SHP77 (cell line): ENCODE results near the gene SLC35C1.
A peak's percentile ranks its signal among the peaks of the same experiment; 100 is the strongest.
"Not testable (repeated sequence)": the region's sequence is repeated elsewhere in the genome, so short reads cannot be mapped to it uniquely, and the experiment has no call there.

Source experiments
- DNase-seq, 2 experiments: peaks; one replicate each; lab custom pipeline; 2025; lab: John Stamatoyannopoulos, UW

SLC35C1 gene

DNA sequence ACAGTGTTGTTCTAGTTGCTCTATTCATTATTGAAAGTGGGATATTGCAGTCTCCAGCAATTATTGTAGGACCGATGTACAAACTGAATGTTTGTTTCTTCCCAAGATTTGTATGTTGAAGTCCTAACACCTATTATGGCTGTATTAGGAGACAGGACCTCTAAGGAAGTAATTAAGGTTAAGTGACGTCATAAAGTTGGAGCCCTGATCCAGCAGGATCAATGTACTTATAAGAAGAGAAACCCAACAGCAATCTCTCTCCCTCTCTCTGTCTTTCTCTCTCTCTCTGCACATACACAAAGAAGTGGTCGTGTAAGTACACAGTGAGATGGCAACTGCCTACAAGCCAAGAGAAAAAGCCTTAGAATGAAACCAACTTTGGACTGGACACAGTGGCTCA lies 16.1 kb upstream of the SLC35C1 start:
- DNase-seq: no peak

DNA sequence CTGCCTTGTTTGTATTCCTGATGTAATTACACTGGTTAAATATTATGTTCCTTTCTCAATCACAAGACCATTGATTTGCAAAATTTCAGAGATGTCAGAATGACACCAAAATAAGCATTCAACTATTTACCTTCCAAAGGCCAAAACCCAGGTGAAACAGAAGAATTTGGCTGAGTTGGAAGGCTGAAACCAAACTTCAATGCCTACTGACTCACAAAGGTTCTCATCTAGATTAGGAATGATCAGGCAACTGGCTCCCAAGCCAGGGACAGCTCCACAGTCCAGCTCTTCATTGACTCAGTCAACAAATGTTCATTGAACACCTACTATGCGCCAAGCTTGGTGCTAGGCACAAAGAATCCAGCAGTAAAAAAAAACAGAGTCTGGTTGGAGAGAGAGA lies 13.4 kb upstream of the SLC35C1 start:
- DNase-seq: no peak

DNA sequence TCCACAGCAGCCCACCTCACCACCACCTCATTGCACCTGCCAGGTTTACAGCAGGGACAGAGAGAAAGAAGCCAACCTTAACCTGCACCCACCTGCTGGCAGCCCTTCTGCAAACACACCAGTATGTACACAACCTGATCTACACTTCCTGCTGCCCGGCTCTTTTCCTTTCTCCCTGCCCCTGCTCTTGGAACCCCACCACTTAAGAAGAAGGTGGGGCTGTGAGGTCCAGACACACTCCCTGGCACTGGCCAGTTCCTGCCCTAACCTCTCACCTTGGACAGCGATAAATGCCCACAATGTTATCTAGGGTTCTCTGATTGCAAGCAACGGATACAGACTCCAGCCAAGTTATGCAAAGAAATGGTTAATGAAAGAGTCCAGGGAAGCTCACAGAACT lies 10.8 kb upstream of the SLC35C1 start:
- DNase-seq: peak; percentile 33 to 66

DNA sequence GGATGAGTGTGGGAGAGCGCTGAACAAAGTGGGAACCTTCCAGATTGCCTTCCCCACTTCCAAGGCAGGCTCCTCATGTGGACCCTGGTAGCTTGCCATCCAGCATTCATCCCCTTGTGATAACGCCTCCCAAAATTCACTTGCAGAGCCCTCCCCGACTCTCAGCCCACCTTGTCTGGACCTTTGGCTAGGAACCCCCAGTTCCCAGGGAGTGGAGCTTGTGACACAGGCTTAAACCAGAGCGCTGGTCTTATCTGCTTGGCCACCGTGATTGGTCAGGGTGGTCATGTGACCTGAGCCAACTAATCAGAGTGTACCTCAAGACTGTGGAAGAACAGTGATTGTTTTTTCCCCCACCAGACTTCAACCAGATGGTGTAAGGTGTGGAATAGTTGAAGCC lies 9.6 kb upstream of the SLC35C1 start:
- DNase-seq: no peak

DNA sequence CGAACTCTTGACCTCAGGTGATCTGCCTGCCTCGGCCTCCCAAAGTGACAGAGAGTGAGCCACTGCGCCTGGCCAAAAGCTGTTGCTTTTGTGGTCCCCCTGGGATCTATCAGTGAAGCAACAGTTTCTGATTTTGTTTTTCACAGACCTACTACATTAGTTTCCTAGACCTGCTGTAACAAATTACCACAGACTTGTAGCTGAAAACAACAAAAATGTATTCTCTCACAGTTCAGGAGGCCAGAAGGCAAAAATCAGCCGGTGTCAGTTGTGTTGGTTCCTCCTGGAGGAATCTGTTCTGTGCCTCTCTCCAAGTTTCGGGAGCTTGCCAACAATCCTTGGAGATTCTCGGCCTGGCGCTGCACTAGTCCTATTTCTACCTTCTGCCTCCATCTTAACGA lies 8.5 kb upstream of the SLC35C1 start:
- no peak for DNase-seq

DNA sequence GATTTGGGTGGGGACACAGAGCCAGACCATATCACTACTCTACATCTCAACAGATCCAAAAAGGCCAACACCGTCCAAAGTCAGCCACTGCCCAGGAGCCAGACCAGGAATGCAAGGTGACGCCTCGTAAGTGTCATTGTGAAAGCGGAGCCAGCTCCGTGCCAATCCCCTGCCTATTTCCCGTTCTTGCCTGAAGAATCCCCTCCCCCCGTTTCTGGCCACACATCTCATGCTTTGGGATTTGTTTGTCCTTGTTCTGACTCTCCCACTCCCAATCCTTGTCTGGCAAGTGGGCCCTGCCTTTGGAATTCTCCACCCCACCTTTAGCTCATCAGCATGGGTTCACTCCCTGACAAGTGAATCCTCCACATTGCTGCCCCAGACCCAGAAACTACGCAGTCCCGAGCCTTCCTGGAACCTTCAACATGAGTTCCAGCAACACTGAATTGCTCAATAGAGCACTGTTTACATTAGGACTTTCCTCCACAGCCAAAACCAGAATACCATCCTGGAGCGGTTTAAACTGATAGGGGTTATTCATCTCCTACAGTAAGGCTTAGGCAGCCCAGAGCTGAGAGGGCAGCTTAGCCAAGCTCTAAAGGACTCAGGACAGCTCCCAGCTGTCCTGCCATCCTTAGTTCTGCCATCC lies 6.0 kb upstream of the SLC35C1 start:
- DNase-seq: no peak

DNA sequence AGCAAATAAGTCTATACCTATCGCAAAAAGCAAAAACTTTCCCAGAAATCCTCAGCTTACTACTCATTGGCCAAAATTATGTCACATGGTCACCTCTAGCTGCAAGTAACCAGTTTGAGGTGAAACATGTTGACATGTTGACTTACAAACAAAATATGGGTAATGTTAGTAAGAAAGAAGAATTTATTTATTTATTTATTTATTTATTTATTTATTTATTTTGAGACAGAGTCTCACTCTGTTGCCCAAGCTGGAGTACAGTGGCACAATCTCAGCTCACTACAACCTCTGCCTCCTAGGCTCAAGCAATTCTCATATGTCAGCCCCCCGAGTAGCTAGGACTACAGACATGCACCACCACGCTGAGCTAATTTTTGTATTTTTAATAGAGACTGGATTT lies 5.4 kb upstream of the SLC35C1 start:
- DNase-seq: no peak

DNA sequence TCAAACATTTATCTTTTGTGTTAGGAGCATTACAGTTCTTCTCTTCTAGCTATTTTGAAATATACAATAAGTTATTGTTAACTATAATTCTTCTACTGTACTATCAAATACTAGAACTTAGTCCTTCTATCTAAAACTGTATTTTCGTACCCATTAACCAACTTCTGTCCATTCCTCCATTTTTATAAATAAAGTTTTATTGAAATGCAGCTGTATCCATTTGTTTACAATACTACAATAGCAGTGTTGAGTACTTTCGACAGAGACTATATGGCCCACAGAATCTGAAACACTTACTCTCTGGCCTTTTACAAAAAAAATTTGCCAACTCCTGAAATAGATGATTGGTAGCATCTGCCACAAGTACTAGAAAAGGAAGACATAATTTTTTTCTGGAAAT lies 4.7 kb upstream of the SLC35C1 start:
- no peak for DNase-seq

DNA sequence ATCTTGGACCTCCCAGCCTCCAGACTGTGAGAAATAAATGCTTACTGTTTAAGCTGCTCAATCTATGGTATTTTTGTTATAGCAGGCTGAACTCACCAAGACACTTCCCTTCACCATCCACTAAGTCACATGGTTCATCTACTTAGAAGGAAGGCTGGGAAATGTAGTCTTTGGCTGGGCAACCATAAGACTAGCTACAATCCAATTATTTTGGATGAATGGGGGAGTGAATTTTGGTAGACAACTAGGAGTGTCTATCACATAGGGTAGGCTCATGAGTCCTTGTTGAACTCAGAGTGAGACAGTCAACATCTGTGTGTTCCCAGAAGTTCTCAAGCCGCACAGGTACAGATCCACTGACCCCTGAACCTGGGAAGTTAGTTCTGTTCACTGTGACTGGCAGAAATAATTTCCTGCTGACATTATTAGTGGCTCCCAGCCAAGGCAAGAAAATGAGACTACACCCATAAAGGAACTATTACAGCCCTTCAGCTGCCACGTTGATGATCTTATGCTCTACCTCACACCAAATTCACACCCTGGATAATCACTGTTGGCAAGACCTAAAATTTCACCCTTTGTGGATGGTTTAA lies 3.1 kb upstream of the SLC35C1 start:
- DNase-seq: no peak

DNA sequence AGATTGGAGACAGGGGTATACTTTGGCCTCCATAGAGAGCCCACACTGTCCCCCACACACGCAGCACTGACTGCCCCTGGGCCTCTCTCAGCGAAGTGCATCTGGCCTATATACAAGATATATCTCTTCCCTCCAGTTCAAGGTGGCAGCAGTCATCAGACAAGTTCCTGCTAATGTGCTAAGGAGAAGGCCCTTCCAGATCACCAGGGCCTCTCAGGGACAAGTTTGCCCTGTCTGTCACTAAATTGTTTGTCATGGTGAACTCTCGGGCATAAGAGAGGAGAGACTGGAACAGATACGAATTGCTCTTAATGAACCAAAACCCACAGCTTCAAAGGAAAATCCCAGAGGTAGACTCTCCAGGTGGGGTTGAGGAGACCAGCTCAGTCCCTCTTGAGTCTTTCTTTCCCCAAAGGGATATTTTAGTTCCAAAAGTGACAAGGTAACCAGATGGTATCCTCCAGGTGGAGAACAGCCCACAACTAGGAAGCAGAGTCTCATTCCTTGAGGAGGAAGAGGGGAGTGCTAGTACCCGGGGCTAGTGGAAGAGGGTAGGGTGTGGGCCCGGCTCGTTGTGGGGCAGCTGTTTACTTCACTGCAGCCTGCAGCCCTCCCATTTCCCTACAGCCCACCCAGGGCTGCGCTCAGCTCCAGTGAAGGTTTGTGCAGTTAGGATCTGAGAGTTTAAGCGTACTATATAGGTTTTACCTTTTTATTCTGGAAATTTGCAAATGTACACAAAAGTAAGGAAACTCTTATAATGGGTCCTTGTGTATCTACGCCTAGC lies 2.2 kb upstream of the SLC35C1 start:
- DNase-seq: no peak

DNA sequence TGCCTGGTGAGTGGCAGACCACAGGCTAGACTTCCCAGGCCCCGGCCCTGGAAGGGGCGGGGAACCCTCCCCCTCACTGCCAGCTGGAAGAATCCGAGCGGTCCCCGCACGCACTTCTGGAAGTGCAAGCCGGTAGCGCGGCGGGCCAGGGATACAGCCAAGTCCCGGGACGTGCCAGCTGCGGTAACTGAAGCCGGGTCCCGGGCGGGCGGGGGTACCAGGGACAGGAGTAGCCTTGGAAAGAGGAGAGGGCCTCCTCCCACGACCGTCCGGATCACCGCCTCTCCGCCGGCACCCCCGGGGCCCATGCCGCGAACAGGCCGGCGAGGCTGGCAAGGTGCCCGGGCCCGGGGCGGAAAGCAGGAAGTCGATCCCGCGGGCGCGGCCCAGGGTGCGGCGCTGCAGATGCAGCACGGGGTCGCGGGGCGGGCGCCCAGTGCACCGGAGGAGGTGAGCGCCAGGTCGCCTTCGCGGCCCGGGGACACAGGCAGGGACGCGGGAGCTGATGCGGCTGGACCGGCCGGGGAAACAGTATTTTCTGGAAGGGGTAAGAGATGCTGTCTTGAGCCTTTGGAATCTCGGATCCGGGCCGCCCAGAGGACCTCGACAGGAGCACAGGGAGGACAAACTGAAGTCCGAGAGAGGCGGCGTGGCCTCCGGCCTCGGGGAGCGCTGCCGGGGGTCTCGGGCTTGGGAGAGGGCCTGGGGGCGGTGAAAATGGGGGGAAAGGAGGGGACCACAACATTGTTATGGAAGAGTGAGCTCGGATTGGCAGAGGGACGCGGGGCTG lies 783 bp upstream of the SLC35C1 start:
- DNase-seq: peak; percentile 67 to 83

DNA sequence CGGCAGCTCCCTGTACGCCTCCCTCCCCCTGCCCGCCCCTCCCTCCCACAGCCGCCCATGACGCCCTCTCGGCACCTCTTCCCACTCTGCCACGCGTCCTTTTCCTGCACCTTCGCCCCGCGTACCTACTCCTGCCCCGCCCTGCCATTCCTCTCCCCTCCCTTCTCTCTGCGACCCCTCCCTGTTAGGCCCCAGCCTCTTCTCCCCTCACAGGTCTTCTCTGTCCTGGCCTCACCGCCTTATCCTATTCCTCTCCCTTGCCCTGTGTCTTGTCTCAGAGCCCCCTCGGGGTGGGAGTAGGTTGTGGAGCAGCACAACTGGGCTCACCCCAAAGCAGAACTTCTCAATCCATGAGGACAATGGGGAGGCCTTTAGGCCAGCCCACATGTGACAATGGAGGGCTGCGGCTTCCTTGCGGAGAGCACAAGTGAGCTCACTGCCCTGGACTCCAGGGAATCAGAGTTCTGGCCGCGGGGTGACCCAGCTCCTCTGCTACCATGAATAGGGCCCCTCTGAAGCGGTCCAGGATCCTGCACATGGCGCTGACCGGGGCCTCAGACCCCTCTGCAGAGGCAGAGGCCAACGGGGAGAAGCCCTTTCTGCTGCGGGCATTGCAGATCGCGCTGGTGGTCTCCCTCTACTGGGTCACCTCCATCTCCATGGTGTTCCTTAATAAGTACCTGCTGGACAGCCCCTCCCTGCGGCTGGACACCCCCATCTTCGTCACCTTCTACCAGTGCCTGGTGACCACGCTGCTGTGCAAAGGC lies 539 bp downstream of the SLC35C1 start:
- peak; percentile 10 to 44 for DNase-seq

DNA sequence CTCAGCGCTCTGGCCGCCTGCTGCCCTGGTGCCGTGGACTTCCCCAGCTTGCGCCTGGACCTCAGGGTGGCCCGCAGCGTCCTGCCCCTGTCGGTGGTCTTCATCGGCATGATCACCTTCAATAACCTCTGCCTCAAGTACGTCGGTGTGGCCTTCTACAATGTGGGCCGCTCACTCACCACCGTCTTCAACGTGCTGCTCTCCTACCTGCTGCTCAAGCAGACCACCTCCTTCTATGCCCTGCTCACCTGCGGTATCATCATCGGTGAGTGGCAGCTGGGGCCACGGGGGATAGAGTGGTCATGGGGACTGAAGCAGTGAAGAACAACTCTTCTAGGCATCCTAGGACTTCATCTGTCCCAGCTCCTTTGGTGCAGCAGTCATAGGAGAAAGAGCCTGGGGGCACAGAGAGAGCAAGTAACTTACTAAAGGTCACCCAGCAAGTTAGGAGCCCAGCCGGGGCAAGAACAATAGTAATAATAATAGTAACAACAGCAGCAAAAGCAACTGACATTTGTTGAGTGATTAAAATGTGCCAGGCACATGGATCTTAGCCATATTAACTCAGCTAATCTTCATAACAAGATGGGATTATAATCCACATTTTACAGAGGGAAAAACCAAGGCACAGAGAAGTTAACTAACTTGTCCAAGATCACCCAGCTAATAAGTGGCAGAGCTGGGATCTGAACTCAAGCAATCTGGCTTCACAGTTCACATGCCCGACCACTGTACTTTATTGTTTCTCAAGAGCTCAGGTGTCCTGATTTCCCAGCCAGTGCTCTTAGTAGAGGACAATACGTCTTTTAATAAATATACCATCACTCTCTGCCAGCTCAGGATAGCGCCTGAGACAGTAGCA lies 1.4 kb downstream of the SLC35C1 start:
- DNase-seq: no peak

DNA sequence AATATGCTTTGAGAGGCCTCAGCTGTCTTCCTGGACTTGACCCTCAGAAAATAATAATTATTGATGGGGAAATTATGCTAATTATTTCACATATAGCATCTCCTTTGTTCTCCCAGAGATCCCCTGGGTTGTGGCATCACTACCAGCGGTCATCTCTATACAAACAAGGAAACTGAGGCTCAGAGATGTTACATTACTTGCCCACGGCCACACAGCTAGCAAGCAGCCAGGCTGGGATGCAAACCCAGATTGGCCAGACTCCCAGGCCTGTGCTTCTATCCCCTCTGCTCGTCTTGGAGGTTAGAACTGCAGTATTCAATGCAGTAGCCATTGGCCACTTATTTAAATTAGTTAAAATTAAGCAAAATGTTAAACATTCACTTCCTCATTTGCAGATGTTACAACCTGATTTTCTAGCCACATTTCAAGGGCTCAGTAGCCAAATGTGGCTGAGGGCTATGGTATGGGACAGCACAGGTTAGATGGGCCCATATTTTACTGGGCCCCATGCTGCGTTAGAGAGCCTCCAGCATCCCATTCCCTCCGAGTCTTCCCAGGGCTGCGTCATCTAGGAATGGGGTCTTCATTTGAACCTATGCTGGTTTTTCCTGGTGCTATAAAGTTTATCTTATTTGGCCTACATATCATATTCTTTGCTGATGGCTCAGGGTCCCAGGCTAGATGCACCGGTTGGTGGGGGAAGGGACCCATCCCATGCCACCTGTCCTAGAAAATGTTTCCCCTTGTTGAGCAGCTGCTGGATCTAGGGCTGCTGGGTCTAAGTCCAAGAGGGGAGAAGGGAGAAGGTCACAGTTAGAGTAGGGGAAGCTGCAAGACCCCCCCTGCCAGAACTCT lies 2.2 kb downstream of the SLC35C1 start:
- no peak for DNase-seq

DNA sequence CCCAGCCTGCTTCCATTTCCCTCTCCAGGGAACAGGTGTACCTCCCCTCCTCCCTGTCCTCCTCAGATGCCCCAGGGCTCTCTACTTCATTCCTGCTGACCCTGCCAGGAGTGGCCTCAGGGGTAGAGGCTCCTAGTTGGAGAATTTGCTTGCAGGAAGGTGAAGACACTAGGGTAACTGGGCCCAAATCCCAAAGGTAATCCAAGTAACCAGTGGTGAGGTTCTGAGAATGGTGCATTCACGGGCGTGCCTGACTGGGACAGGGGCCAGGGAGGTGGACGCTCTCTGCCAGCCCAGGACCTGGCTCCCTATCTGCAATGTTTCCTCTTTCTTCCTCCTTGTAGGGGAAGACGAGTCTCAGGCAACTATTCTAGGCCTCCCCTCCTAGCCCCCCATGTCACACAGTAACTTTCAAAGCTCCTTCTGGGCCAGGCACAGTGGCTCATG lies 2.9 kb downstream of the SLC35C1 start:
- no peak for DNase-seq

DNA sequence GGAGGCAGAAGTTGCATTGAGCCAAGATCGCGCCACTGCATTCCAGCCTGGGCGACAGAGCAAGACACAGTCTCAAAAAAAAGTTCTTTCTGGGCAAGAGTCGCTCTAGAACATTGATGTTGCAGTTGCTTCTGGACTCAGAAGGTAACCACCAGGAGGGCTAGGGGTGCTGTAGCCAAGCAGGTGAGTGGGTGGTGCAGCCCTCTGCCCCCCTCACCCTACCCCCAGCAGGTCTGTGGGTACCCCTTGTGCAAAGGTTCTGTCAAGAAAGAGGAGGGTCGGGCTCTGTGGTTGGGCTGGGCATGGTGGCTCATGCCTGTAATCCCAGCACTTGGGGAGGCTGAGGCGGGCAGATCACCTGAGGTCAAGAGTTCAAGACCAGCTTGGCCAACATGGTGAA lies 3.5 kb downstream of the SLC35C1 start:
- not testable (repeated sequence) for DNase-seq

DNA sequence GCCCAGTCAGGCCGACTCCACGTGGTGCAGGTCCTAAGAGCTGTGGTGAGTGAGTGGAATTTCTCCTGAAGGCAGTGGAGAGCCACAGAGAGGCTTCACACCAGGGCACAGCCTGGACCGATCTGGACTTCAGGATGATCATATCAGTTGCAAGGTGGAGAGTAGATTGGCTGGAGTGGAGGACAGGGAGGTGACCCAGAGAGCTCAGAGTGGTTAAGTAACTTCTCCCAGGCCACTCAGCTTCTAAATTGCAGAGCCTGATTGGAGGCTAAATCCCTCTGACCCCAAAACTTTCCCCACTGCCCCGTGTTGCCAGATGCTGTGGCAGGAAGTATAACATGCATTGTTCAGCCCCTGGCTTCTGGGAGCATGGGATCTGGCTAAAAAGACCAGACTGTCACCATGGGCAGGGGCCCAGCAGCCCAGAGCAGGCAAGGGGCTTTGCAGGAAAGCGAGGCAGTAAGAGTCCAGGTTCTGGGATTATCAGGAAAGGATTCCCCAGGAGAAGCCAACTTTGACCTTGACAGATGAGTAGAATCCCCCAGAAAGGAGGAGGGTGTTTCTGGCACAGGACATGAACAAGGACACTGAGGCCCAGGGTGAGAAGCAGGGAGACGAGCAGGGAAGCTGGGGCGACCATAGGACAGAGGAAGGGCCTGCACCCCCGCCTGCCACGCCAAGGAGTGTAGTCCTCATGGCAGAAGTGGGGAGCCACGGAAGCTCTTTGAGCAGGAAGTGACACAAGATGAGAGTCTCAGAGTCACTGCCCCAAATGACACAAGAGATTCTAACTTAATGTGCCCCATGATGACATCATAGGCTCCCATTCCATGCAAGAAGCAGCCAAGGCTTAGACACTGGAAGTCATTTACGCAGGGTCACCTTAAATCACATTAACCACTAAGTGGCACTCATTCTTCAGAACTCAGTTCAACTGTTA lies 4.8 kb downstream of the SLC35C1 start:
- no peak for DNase-seq

DNA sequence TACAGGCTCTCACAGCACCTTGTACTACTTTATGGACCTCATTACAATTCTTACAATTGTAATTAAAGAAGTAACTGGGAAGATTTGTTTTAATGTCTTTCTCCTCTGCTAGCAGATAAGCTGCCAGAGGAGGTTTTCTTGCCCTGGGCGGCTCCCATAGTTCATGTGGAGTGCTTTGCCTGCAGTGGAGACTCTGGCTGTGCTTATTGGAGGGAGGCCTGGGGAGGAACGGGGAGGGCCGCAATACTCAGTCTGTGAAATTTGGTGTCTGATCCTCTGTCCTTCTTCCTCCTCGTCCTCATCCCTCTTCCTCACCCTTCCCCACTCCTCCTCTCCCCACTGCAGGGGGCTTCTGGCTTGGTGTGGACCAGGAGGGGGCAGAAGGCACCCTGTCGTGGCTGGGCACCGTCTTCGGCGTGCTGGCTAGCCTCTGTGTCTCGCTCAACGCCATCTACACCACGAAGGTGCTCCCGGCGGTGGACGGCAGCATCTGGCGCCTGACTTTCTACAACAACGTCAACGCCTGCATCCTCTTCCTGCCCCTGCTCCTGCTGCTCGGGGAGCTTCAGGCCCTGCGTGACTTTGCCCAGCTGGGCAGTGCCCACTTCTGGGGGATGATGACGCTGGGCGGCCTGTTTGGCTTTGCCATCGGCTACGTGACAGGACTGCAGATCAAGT lies 5.6 kb downstream of the SLC35C1 start:
- no peak for DNase-seq
